Activated T-helper 2 cell treated with anti-CD3 and anti-CD28 coated beads, Interferon-gamma antibody, Interleukin-2, Interleukin-4, amounts not matched to agents 10 μg/mL and 5 μg/mL and 100 μg/mL, durations not matched to agents 14 hours and 24 hours and 36 hours (primary cell): ENCODE results near the gene ASAP2. TPM values are rescaled to one million over a fixed set of nuclear protein-coding genes. Genes with fewer than 3 reads are reported as not detected.

Experiments
- DNase-seq: peaks from one replicate; pipeline ENCODE4 v3.0.0; 2021; ENCODE audit warnings: low spot score
- H3K27ac Mint-ChIP-seq: one replicate; pipeline ENCODE4 v1.8.0; 2021; ENCODE audit warnings: mixed read lengths
- H3K27me3 Mint-ChIP-seq: one replicate; pipeline ENCODE4 v1.8.0; 2021; ENCODE audit warnings: low read depth, mixed read lengths
- H3K36me3 Mint-ChIP-seq: one replicate; pipeline ENCODE4 v1.8.0; 2021; ENCODE audit warnings: low read depth, mixed read lengths
- H3K4me1 Mint-ChIP-seq: one replicate; pipeline ENCODE4 v1.8.0; 2021; ENCODE audit warnings: low read depth, mixed read lengths
- H3K4me3 Mint-ChIP-seq: one replicate; pipeline ENCODE4 v1.8.0; 2021; ENCODE audit warnings: low read depth, mild to moderate bottlenecking, moderate library complexity, mixed read lengths
- H3K9me3 Mint-ChIP-seq: one replicate; pipeline ENCODE4 v1.8.0; 2021; ENCODE audit warnings: mixed read lengths
- intact Hi-C: fragments of 100-400 bp; cut with micrococcal nuclease; formaldehyde crosslinking; loops from one replicate; pipeline ENCODE4 v1.15.1; 2023
- total RNA-seq: library from RNA; stranded (reverse); gene quantifications from 2 replicates; pipeline ENCODE4 v1.2.3, GENCODE V29; 2022

ASAP2 gene
- total RNA-seq, 1 donor from 2014 or later, result 0.96 TPM

GRCh38 chr2:9231291-9232165 lies 24.9 kb downstream of the ASAP2 start:
- Mint-ChIP-seq H3K9me3 (no peaks in the 10 kb centered on the region), H3K27ac (no peak overlapping the region), H3K27me3 (peaks cover 8% of the 10 kb centered on the region), H3K4me1 (peaks cover 6% of the 10 kb centered on the region), H3K36me3 (no peaks in the 10 kb centered on the region), H3K4me3 (no peak overlapping the region)
- DNase-seq, result no peak
- intact Hi-C loops, result no loop called here

GRCh38 chr2:9232166-9232479 lies 25.5 kb downstream of the ASAP2 start:
- H3K36me3 Mint-ChIP-seq, result no peaks in the 10 kb centered on the region
- intact Hi-C loops, result no loop called here

GRCh38 chr2:9232886-9233285 lies 26.3 kb downstream of the ASAP2 start:
- H3K36me3 Mint-ChIP-seq, result no peaks in the 10 kb centered on the region
- peaks cover 6% of the 10 kb centered on the region for H3K4me1 Mint-ChIP-seq
- no peak overlapping the region for H3K27ac Mint-ChIP-seq
- no peak for DNase-seq
- intact Hi-C loops, result no loop called here
- H3K4me3 Mint-ChIP-seq, result no peak overlapping the region
- H3K9me3 Mint-ChIP-seq, result no peaks in the 10 kb centered on the region
- peaks cover 10% of the 10 kb centered on the region for H3K27me3 Mint-ChIP-seq

More at GRCh38 chr2:9232166-9232479, 25.5 kb downstream of the ASAP2 start:
- no peak overlapping the region for H3K4me3 Mint-ChIP-seq
- no peaks in the 10 kb centered on the region for H3K9me3 Mint-ChIP-seq
- H3K27me3 Mint-ChIP-seq, result peaks cover 8% of the 10 kb centered on the region
- no peak for DNase-seq
- H3K27ac Mint-ChIP-seq, result no peak overlapping the region
- H3K4me1 Mint-ChIP-seq, result peaks cover 6% of the 10 kb centered on the region

- no peak overlapping the region for H3K4me3 Mint-ChIP-seq
- peaks cover 6% of the 10 kb centered on the region for H3K4me1 Mint-ChIP-seq
- no peaks in the 10 kb centered on the region for H3K9me3 Mint-ChIP-seq
- peaks cover 11% of the 10 kb centered on the region for H3K27me3 Mint-ChIP-seq
- intact Hi-C loops, result no loop called here
- DNase-seq, result no peak
- H3K27ac Mint-ChIP-seq, result no peak overlapping the region
- no peaks in the 10 kb centered on the region for H3K36me3 Mint-ChIP-seq
Measured at GRCh38 chr2:9234680-9235146, 28.1 kb downstream of the ASAP2 start.

- no peak overlapping the region for H3K4me3 Mint-ChIP-seq
- peaks cover 11% of the 10 kb centered on the region for H3K27me3 Mint-ChIP-seq
- no peaks in the 10 kb centered on the region for H3K36me3 Mint-ChIP-seq
- no peak overlapping the region for H3K27ac Mint-ChIP-seq
- H3K4me1 Mint-ChIP-seq, result peaks cover 6% of the 10 kb centered on the region
- DNase-seq, result no peak
- H3K9me3 Mint-ChIP-seq, result no peaks in the 10 kb centered on the region
- intact Hi-C loops, result no loop called here
Measured at GRCh38 chr2:9235147-9236044, 28.8 kb downstream of the ASAP2 start.

- no peaks in the 10 kb centered on the region for H3K36me3 Mint-ChIP-seq
- intact Hi-C loops, result no loop called here
- no peak overlapping the region for H3K4me3 Mint-ChIP-seq
- H3K4me1 Mint-ChIP-seq, result peaks cover 6% of the 10 kb centered on the region
- no peaks in the 10 kb centered on the region for H3K9me3 Mint-ChIP-seq
- peaks cover 10% of the 10 kb centered on the region for H3K27me3 Mint-ChIP-seq
- no peak overlapping the region for H3K27ac Mint-ChIP-seq
- DNase-seq, result no peak
Measured at GRCh38 chr2:9236045-9236344, 29.4 kb downstream of the ASAP2 start.

GRCh38 chr2:9236867-9237266 lies 30.3 kb downstream of the ASAP2 start:
- H3K4me3 Mint-ChIP-seq, result no peak overlapping the region
- no peak for DNase-seq
- intact Hi-C loops, result no loop called here
- peaks cover 13% of the 10 kb centered on the region for H3K27me3 Mint-ChIP-seq
- H3K9me3 Mint-ChIP-seq, result no peaks in the 10 kb centered on the region
- no peak overlapping the region for H3K27ac Mint-ChIP-seq
- H3K36me3 Mint-ChIP-seq, result no peaks in the 10 kb centered on the region
- peaks cover 6% of the 10 kb centered on the region for H3K4me1 Mint-ChIP-seq

- Mint-ChIP-seq H3K27me3 (peaks cover 10% of the 10 kb centered on the region), H3K4me3 (no peak overlapping the region), H3K36me3 (no peaks in the 10 kb centered on the region), H3K4me1 (peaks cover 6% of the 10 kb centered on the region), H3K9me3 (no peaks in the 10 kb centered on the region), H3K27ac (no peak overlapping the region)
- intact Hi-C loops, result no loop called here
- no peak for DNase-seq
Measured at GRCh38 chr2:9237831-9238230, 31.2 kb downstream of the ASAP2 start.

- no peaks in the 10 kb centered on the region for H3K36me3 Mint-ChIP-seq
- H3K27me3 Mint-ChIP-seq, result peaks cover 10% of the 10 kb centered on the region
- no peaks in the 10 kb centered on the region for H3K9me3 Mint-ChIP-seq
- H3K4me1 Mint-ChIP-seq, result peaks cover 6% of the 10 kb centered on the region
- no peak overlapping the region for H3K4me3 Mint-ChIP-seq
- intact Hi-C loops, result no loop called here
- no peak overlapping the region for H3K27ac Mint-ChIP-seq
- DNase-seq, result no peak
Measured at GRCh38 chr2:9238591-9239326, 32.1 kb downstream of the ASAP2 start.

GRCh38 chr2:9239616-9240015 lies 33.0 kb downstream of the ASAP2 start:
- intact Hi-C loops, result no loop called here
- no peaks in the 10 kb centered on the region for H3K36me3 Mint-ChIP-seq
- DNase-seq, result no peak
- H3K27ac Mint-ChIP-seq, result no peak overlapping the region
- H3K9me3 Mint-ChIP-seq, result no peaks in the 10 kb centered on the region
- no peak overlapping the region for H3K4me3 Mint-ChIP-seq
- H3K27me3 Mint-ChIP-seq, result peaks cover 10% of the 10 kb centered on the region
- H3K4me1 Mint-ChIP-seq, result peaks cover 4% of the 10 kb centered on the region

- no peak overlapping the region for H3K27ac Mint-ChIP-seq
- no peak for DNase-seq
- no peaks in the 10 kb centered on the region for H3K36me3 Mint-ChIP-seq
- H3K4me1 Mint-ChIP-seq, result no peaks in the 10 kb centered on the region
- intact Hi-C loops, result no loop called here
- no peak overlapping the region for H3K4me3 Mint-ChIP-seq
- H3K9me3 Mint-ChIP-seq, result no peaks in the 10 kb centered on the region
- H3K27me3 Mint-ChIP-seq, result peaks cover 10% of the 10 kb centered on the region
Measured at GRCh38 chr2:9240745-9241144, 34.1 kb downstream of the ASAP2 start.

- H3K9me3 Mint-ChIP-seq, result no peaks in the 10 kb centered on the region
- no peaks in the 10 kb centered on the region for H3K36me3 Mint-ChIP-seq
- intact Hi-C loops, result no loop called here
Measured at GRCh38 chr2:9241233-9241632, 34.6 kb downstream of the ASAP2 start.

More at GRCh38 chr2:9241233-9241632, 34.6 kb downstream of the ASAP2 start:
- H3K27ac Mint-ChIP-seq, result no peak overlapping the region
- peaks cover 10% of the 10 kb centered on the region for H3K27me3 Mint-ChIP-seq
- DNase-seq, result no peak
- H3K4me3 Mint-ChIP-seq, result no peak overlapping the region
- no peaks in the 10 kb centered on the region for H3K4me1 Mint-ChIP-seq
